ENCODE measurements around the gene JCAD. TPM values are rescaled to one million over a fixed set of nuclear protein-coding genes. Genes with fewer than 3 reads are reported as not detected.

The JCAD gene
- total RNA-seq, 1 donor from 2014 or later: 26.1 TPM

GRCh38 chr10:30074090-30074489, 14.7 kb upstream of the JCAD start:
- DNase-seq: no peak

GRCh38 chr10:30073767-30074060, 14.3 kb upstream of the JCAD start:
- no peak for DNase-seq

- no peak for DNase-seq
Measured at GRCh38 chr10:30073045-30073766, 13.8 kb upstream of the JCAD start.

GRCh38 chr10:30072068-30072467, 12.7 kb upstream of the JCAD start:
- no peak for DNase-seq

GRCh38 chr10:30070001-30070685, 10.8 kb upstream of the JCAD start:
- DNase-seq: no peak

GRCh38 chr10:30068492-30069223, 9.3 kb upstream of the JCAD start:
- no peak for DNase-seq

- DNase-seq: peak; percentile 41
Measured at GRCh38 chr10:30063099-30063498, 3.7 kb upstream of the JCAD start.

GRCh38 chr10:30062582-30062981, 3.2 kb upstream of the JCAD start:
- no peak for DNase-seq

- no peak for DNase-seq
Measured at GRCh38 chr10:30062090-30062489, 2.7 kb upstream of the JCAD start.

GRCh38 chr10:30058570-30059132, 735 bp downstream of the JCAD start:
- no peak for DNase-seq

GRCh38 chr10:30057894-30058556, 1.4 kb downstream of the JCAD start:
- no peak for DNase-seq

- no peak for DNase-seq
Measured at GRCh38 chr10:30057421-30057841, 2.0 kb downstream of the JCAD start.

- DNase-seq: no peak
Measured at GRCh38 chr10:30056767-30057355, 2.5 kb downstream of the JCAD start.

GRCh38 chr10:30056281-30056680, 3.1 kb downstream of the JCAD start:
- no peak for DNase-seq

- DNase-seq: no peak
Measured at GRCh38 chr10:30055226-30055662, 4.1 kb downstream of the JCAD start.

- DNase-seq: no peak
Measured at GRCh38 chr10:30052062-30052461, 7.3 kb downstream of the JCAD start.

- DNase-seq: no peak
Measured at GRCh38 chr10:30051220-30051619, 8.2 kb downstream of the JCAD start.

- DNase-seq: no peak
Measured at GRCh38 chr10:30050411-30050810, 9.0 kb downstream of the JCAD start.

- DNase-seq: no peak
Measured at GRCh38 chr10:30048768-30049517, 10.4 kb downstream of the JCAD start.

- DNase-seq: no peak
Measured at GRCh38 chr10:30047924-30048531, 11.4 kb downstream of the JCAD start.

- no peak for DNase-seq
Measured at GRCh38 chr10:30047430-30047829, 12.0 kb downstream of the JCAD start.
